Keratinocyte (primary cell): ENCODE results near the gene SLAMF1. TPM values are rescaled to one million over a fixed set of nuclear protein-coding genes. Genes with fewer than 3 reads are reported as not detected.

Experiments
- DNase-seq: peaks from one replicate; pipeline ENCODE4 v3.0.0-alpha.2; 2011; ENCODE audit warnings: low read depth, missing footprints, low spot score
- FAIRE-seq: peaks from 2 replicates; lab custom pipeline; 2011; peaks lifted over from hg19 to GRCh38; lab: Jason Lieb, UNC
- H2AFZ ChIP-seq: 2 replicates; pipeline ENCODE4 v1.6.0; 2012; ENCODE audit warnings: low read length, control low read depth, inconsistent platforms; ENCODE audit not compliant: control insufficient read depth
- H3K27ac ChIP-seq: 2 replicates; pipeline ENCODE4 v1.5.1; 2011; ENCODE audit warnings: low read length; ENCODE audit not compliant: control insufficient read depth, insufficient read depth
- H3K27me3 ChIP-seq: 3 replicates; pipeline ENCODE4 v1.6.0; 2011; ENCODE audit warnings: low read length; ENCODE audit not compliant: control insufficient read depth, insufficient read depth; ENCODE audit errors: extremely low read depth
- H3K36me3 ChIP-seq, 2 experiments: 2 replicates in 1 of 2; 3 replicates in 1 of 2; pipeline ENCODE4 v1.5.1; 2011; ENCODE audit warnings: low read length in 2 of 2, mild to moderate bottlenecking in 1 of 2; ENCODE audit not compliant: control insufficient read depth in 2 of 2, insufficient read depth in 2 of 2; ENCODE audit errors: extremely low read depth in 1 of 2
- H3K4me1 ChIP-seq: 3 replicates; pipeline ENCODE4 v1.5.1; 2011; ENCODE audit warnings: low read length; ENCODE audit not compliant: control insufficient read depth, insufficient read depth; ENCODE audit errors: extremely low read depth
- H3K4me2 ChIP-seq: 3 replicates; pipeline ENCODE4 v1.6.0; 2011; ENCODE audit warnings: low read depth, low read length; ENCODE audit not compliant: control insufficient read depth, insufficient read depth; ENCODE audit errors: extremely low read depth
- H3K4me3 ChIP-seq, 3 experiments: fragments of 200-600 bp in 1 of 3; sonication (generic) in 1 of 3; 2 replicates in 2 of 3; 3 replicates in 1 of 3; pipeline ENCODE4 v1.5.1; 2011 to 2016; ENCODE audit warnings: low read length in 3 of 3, mild to moderate bottlenecking in 3 of 3, control low read depth in 2 of 3, inconsistent platforms in 1 of 3, low read depth in 1 of 3, mixed read lengths in 1 of 3, mixed run types in 1 of 3, moderate library complexity in 1 of 3; ENCODE audit not compliant: control insufficient read depth in 2 of 3, insufficient read depth in 2 of 3; ENCODE audit errors: extremely low read depth in 1 of 3
- H3K79me2 ChIP-seq: 2 replicates; pipeline ENCODE4 v1.6.0; 2012; ENCODE audit warnings: low read length; ENCODE audit not compliant: control insufficient read depth, insufficient read depth
- H3K9ac ChIP-seq: 3 replicates; pipeline ENCODE4 v1.6.0; 2011; ENCODE audit warnings: low read length; ENCODE audit not compliant: control insufficient read depth, insufficient read depth; ENCODE audit errors: extremely low read depth
- H3K9me1 ChIP-seq: 3 replicates; pipeline ENCODE4 v1.6.0; 2011; ENCODE audit warnings: low read length; ENCODE audit not compliant: control insufficient read depth, insufficient read depth; ENCODE audit errors: extremely low read depth
- H3K9me3 ChIP-seq: 2 replicates; pipeline ENCODE4 v1.5.1; 2012; ENCODE audit warnings: low read depth, low read length; ENCODE audit not compliant: control insufficient read depth
- H4K20me1 ChIP-seq: 3 replicates; pipeline ENCODE4 v1.6.0; 2011; ENCODE audit warnings: low read length; ENCODE audit not compliant: control insufficient read depth, insufficient read depth; ENCODE audit errors: extremely low read depth
- EZH2 ChIP-seq: IDR thresholded peaks from one replicate; pipeline ENCODE4 v1.6.1; 2012; ENCODE audit warnings: inconsistent platforms, mild to moderate bottlenecking, low read length, moderate library complexity
- dilution Hi-C: fragments of 300-500 bp; cut with MboI; formaldehyde crosslinking; loops from one replicate; pipeline ENCODE4 v1.7.0; 2020; ENCODE audit warnings: low sequenced_read_pairs; ENCODE audit not compliant: extremely low pct_ligation_motif_present
- polyA plus RNA-seq, 5 experiments: library from polyadenylated mRNA; depleted of rRNA in 3 of 5; stranded (reverse) in 3 of 5; stranded (forward) in 1 of 5; unstranded in 1 of 5; fragments of >200 nt; gene quantifications; 1 replicate in 1 of 5; 2 replicates in 3 of 5; 3 replicates in 1 of 5; pipeline versions ENCODE4 v1.2.1 to v1.2.3, GENCODE V29; 2011 to 2012; ENCODE audit warnings: missing spikeins in 2 of 5, low read depth in 1 of 5, low replicate concordance in 1 of 5
- TF ChIP-seq, protein P1 (sequence below), 3 experiments: IDR thresholded peaks in 1 of 3; conservative IDR thresholded peaks in 1 of 3; optimal IDR thresholded peaks in 1 of 3; 2 replicates in 2 of 3; 3 replicates in 1 of 3; pipeline versions ENCODE3 to v1.5.1; 2011; ENCODE audit warnings: low read length in 3 of 3, mild to moderate bottlenecking in 3 of 3, moderate library complexity in 2 of 3, control low read depth in 1 of 3, inconsistent platforms in 1 of 3; ENCODE audit not compliant: insufficient read depth in 2 of 3; ENCODE audit errors: extremely low read depth in 1 of 3

Gene SLAMF1
- polyA plus RNA-seq, 1 donor (not counting 4 experiments of a cell fraction or from before 2014, with no cell fraction given) = not detected

DNA sequence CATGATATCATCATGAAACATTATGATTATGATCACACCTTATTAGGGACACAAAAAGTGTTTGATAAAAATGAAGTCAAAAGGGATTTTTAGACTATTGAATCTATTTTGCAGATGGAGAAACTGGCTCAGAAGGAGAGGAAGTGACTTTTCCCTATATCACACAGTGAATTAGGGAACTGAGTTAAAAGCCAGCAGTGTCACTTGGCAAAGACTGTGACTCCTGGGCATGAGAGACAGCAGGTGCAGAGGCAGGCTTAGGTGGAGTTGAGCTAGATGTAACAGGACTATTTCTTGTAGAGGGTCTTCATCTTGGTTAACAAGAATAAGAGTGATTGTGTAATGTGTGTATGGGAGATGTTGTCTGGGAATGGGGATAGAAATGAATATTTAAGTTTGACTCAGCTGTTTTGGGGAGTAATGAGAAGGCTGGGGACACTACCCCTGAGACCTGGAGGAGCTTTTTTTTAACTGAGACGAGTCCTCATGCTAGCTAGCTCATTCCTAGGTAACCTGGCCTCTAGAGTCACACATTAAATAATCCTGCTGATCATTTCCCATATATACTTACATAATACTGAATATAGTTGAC, 66.5 kb downstream of the SLAMF1 start:
- Histone ChIP-seq H3K27ac (no peak overlapping the region), H3K4me1 (no peaks in the 10 kb centered on the region), H3K4me3 (no peak overlapping the region), H3K4me2 (no peak overlapping the region), H4K20me1 (no peaks in the 10 kb centered on the region), H3K9me3 (no peaks in the 10 kb centered on the region), H3K36me3 (no peaks in the 10 kb centered on the region), H3K79me2 (no peaks in the 10 kb centered on the region), H3K27me3 (no peaks in the 10 kb centered on the region), H2AFZ (no peak overlapping the region), H3K9ac (no peak overlapping the region), H3K9me1 (no peaks in the 10 kb centered on the region)
- no peak for FAIRE-seq
- DNase-seq = no peak
- dilution Hi-C loops = no loop called here
- TF ChIP-seq EZH2 = no peak
- TF ChIP-seq, protein P1, sequence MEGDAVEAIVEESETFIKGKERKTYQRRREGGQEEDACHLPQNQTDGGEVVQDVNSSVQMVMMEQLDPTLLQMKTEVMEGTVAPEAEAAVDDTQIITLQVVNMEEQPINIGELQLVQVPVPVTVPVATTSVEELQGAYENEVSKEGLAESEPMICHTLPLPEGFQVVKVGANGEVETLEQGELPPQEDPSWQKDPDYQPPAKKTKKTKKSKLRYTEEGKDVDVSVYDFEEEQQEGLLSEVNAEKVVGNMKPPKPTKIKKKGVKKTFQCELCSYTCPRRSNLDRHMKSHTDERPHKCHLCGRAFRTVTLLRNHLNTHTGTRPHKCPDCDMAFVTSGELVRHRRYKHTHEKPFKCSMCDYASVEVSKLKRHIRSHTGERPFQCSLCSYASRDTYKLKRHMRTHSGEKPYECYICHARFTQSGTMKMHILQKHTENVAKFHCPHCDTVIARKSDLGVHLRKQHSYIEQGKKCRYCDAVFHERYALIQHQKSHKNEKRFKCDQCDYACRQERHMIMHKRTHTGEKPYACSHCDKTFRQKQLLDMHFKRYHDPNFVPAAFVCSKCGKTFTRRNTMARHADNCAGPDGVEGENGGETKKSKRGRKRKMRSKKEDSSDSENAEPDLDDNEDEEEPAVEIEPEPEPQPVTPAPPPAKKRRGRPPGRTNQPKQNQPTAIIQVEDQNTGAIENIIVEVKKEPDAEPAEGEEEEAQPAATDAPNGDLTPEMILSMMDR (optimal IDR thresholded peaks at IDR 0.05 in 1 of 3, IDR thresholded peaks at IDR 0.05 in 1 of 3, conservative IDR thresholded peaks at IDR 0.05 in 1 of 3; ENCODE audit: extremely low read depth in 1 of 3, insufficient read depth in 2 of 3, low read length in 3 of 3) = no peak

DNA sequence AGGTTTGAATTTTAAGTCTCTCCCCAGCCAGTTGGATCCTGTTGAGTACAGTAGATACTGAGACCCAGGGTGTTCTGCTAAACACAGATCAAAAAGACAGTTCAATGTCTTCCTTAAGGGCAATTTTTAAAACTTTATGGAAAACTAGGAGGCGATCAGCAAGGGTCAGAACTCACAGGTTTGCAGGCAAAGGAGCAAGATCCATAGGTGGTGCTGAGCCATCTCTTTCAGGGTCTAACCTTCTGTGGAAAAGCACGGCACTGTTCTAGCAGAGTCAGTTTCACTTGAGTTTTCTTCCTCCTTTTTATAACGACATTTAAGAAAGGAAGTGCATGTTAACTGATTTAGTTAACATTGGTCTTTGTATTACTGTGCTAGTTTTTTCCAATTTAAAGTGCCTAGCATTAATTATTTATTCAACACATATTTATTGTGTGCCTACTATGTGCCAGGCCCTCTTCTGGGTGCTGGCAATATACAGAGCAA, 67.6 kb downstream of the SLAMF1 start, which contains the start of gene CD84:
CD84 (minus strand) TSS at position 281 of the 486 bp plus-strand sequence; CDS start at position 222, 59 bp downstream.
- H3K9ac ChIP-seq = no peak within 1 kb of the TSS
- H3K4me2 ChIP-seq = no peak within 1 kb of the TSS
- no peak within 1 kb of the TSS for H3K4me3 ChIP-seq
- H3K27ac ChIP-seq = no peak within 1 kb of the TSS
- H3K4me1 ChIP-seq = no peaks in the 10 kb centered on the region
- H3K9me1 ChIP-seq = no peaks in the 10 kb centered on the region
- no peaks in the 10 kb centered on the region for H3K36me3 ChIP-seq
- FAIRE-seq = no peak
- no peaks in the 10 kb centered on the region for H3K27me3 ChIP-seq
- no peaks in the 10 kb centered on the region for H4K20me1 ChIP-seq
- dilution Hi-C loops = no loop called here
- H3K79me2 ChIP-seq = no peaks in the 10 kb centered on the region
- DNase-seq = no peak
- no peak within 1 kb of the TSS for H2AFZ ChIP-seq
- H3K9me3 ChIP-seq = no peaks in the 10 kb centered on the region
- TF ChIP-seq, protein P1 (optimal IDR thresholded peaks at IDR 0.05 in 1 of 3, IDR thresholded peaks at IDR 0.05 in 1 of 3, conservative IDR thresholded peaks at IDR 0.05 in 1 of 3; ENCODE audit: extremely low read depth in 1 of 3, insufficient read depth in 2 of 3, low read length in 3 of 3) = no peak
